Uterus (tissue), 4 donors: ENCODE results near the gene FEM1C. TPM values are rescaled to one million over a fixed set of nuclear protein-coding genes. Genes with fewer than 3 reads are reported as not detected.

Experiments used
- DNase-seq, 2 donors: peaks; one replicate each; pipeline ENCODE4 v3.0.0-alpha.2; 2019 to 2020
- H3K27ac ChIP-seq, 2 donors: fragments of 200-600 bp; sonication (generic); 1 replicate in 1 of 2; 2 replicates in 1 of 2; pipeline ENCODE4 v1.5.1; 2016 to 2018
- H3K27me3 ChIP-seq, 2 donors: fragments of 200-600 bp; sonication (generic); one replicate each; pipeline ENCODE4 v1.5.1; 2018 to 2019; ENCODE audit warnings: control low read depth in 1 of 2
- H3K36me3 ChIP-seq, 2 donors: fragments of 200-600 bp; sonication (generic); one replicate each; pipeline ENCODE4 v1.5.1; 2019; ENCODE audit warnings: control low read depth in 1 of 2
- H3K4me1 ChIP-seq, 2 donors: fragments of 200-600 bp; sonication (generic); one replicate each; pipeline ENCODE4 v1.5.1; 2018 to 2019; ENCODE audit warnings: control low read depth in 1 of 2
- H3K4me3 ChIP-seq, 2 donors: fragments of 200-600 bp; sonication (generic); 1 replicate in 1 of 2; 2 replicates in 1 of 2; pipeline ENCODE4 v1.5.1; 2018 to 2019; ENCODE audit warnings: mild to moderate bottlenecking in 1 of 2
- H3K9me3 ChIP-seq, 2 donors: fragments of 200-600 bp; sonication (generic); one replicate each; pipeline ENCODE4 v1.5.1; 2019; ENCODE audit warnings: control low read depth in 1 of 2
- CTCF ChIP-seq, 4 experiments: fragments of 200-600 bp in 2 of 4; fragments of 450-650 bp in 2 of 4; sonication (generic) in 2 of 4; IDR thresholded peaks; one replicate each; pipeline ENCODE4 v1.5.1; 2016 to 2019; ENCODE audit warnings: antibody characterized with exemption in 4 of 4, mild to moderate bottlenecking in 2 of 4, moderate library complexity in 1 of 4
- POLR2A ChIP-seq, 2 donors: fragments of 450-650 bp; IDR thresholded peaks; one replicate each; pipeline ENCODE4 v1.6.1; 2016; ENCODE audit warnings: antibody characterized with exemption in 2 of 2, mild to moderate bottlenecking in 1 of 2, moderate library complexity in 1 of 2
- intact Hi-C: fragments of 100-400 bp; cut with DNase I; formaldehyde crosslinking; loops from one replicate; pipeline ENCODE4 v1.15.1; 2023; ENCODE audit warnings: low total_unique reads
- total RNA-seq, 4 donors: library from RNA; depleted of rRNA in 3 of 4; stranded (reverse); fragments of >200 nt in 3 of 4; gene quantifications; one replicate each; pipeline versions ENCODE4 v1.1.0 to v1.2.4, GENCODE V29; 2014 to 2023
- donor health status: DM: yes; HTN: yes; CAD: no.

The FEM1C gene
- total RNA-seq, 4 donors from 2014 or later, result 10.8 to 73.3 (median 22.4) TPM

DNA sequence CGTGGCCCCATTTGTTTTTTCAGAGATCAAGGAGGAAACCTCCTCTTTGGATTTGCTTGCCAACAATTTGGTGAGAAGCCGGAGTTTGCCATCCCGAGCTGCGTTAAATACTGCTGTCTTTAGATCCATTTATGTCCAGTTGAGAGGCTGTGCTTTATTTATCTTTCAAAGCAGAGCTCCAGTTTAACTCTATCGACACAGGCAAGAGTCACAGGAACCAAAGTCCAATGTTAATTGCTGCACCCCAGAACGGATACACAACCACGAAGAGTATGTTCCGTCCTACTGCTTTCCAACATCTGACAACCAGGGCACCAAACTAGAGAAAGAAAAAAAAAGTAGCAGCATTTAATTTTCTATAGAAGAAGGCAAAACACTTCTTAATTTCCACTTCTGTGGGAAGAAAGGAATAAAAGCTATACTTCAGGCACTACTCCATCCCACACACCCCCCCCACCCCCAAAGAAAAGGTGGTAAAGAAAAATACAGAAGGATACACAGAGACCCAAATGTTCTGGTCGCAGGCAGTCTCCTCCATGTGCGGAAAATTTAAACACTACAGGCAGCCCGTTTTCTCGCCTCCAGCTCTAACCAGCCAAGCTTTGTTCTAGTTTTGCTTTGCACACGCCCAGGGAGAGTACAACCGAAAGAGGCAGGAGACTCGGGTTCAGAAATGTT, 1.1 kb downstream of the FEM1C start:
- H3K4me1 ChIP-seq, result peaks cover 0 to 7% of the 10 kb centered on the region in 2 donors
- no peaks in the 10 kb centered on the region for H3K27me3 ChIP-seq
- TF ChIP-seq POLR2A (IDR thresholded peaks at IDR 0.05), result no peak
- no peak for TF ChIP-seq CTCF (IDR thresholded peaks at IDR 0.05)
- H3K27ac ChIP-seq, result peak overlapping the region; percentile 94 to 96
- intact Hi-C loops, result no loop called here
- peaks cover 0 to 8% of the 10 kb centered on the region in 2 donors for H3K9me3 ChIP-seq
- peak overlapping the region; percentile 66 to 68 for H3K4me3 ChIP-seq
- DNase-seq, result no peak
- no peaks in the 10 kb centered on the region for H3K36me3 ChIP-seq

DNA sequence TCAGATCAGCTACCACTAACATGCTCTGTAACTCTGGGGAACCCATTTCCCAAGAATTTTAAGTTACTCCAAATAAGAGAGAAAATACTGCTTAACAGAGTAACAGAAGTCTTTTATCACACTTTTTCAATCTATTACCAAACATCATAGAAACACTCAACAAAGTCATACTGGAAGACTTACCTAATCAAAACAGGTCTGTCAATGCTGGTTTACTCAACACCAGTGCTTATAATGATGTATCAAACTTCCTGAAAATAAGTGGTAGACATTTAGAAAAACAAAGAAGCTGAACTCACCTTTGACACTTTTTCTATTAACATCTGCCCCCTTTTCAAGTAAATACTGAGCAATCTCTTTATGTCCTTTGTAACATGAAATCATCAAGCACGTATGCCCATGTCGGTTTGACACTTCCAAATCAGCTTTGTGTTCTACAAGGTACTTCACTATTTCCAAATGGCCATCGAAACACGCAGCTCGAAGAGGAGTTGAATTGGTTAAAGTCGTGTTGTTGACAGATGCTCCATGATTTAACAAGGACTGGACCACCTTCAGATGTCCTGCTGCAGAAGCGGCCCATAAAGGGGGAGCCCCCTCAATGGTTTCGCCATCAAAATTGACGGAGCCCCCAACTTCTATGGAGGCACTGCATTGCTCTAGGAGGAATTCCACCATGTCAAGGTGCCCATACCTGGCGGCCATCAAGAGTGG, 1.8 kb downstream of the FEM1C start:
- Histone ChIP-seq H3K4me3 (peak overlapping the region; percentile 66 to 68), H3K36me3 (no peaks in the 10 kb centered on the region), H3K27ac (peak overlapping the region; percentile 94 to 96), H3K27me3 (no peaks in the 10 kb centered on the region), H3K9me3 (peaks cover 0 to 8% of the 10 kb centered on the region in 2 donors), H3K4me1 (peaks cover 4 to 13% of the 10 kb centered on the region in 2 donors)
- intact Hi-C loops, result no loop called here
- DNase-seq, result no peak
- TF ChIP-seq CTCF (IDR thresholded peaks at IDR 0.05) (no peak), POLR2A (IDR thresholded peaks at IDR 0.05) (no peak)

- intact Hi-C loops, result no loop called here
- Histone ChIP-seq H3K4me3 (peak overlapping the region; percentile 66 to 68), H3K36me3 (no peaks in the 10 kb centered on the region), H3K4me1 (peaks cover 4 to 13% of the 10 kb centered on the region in 2 donors), H3K9me3 (peaks cover 0 to 8% of the 10 kb centered on the region in 2 donors), H3K27ac (peak overlapping the region; percentile 94 to 96), H3K27me3 (no peaks in the 10 kb centered on the region)
- TF ChIP-seq POLR2A (IDR thresholded peaks at IDR 0.05) (no peak), CTCF (IDR thresholded peaks at IDR 0.05) (no peak)
- DNase-seq, result no peak
These were observed 2.5 kb downstream of the FEM1C start for GRCh38 chr5:115542086-115542485.

DNA sequence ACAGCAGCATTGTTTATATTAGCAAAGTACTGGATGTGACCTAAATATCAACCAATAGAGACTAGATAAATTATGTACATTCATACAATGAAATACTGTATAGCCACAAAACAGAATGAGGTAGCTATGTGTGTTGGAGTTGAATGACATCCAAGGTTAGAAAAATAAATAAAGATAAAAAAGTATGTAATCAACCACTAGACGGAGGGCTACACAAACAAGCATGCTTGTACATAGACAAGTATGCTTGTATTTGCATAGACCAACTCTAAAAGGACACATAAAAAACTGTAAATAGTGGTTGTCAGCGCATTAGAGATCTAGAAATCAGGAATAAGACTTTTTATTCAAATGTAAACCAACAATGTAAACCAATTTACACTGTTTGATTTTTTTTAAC, 3.0 kb downstream of the FEM1C start:
- H3K4me3 ChIP-seq, result peak overlapping the region; percentile 66 to 68
- H3K27me3 ChIP-seq, result no peaks in the 10 kb centered on the region
- peak overlapping the region in 1 of 2 donors; percentile 94 for H3K27ac ChIP-seq
- DNase-seq, result no peak
- H3K4me1 ChIP-seq, result peaks cover 4 to 13% of the 10 kb centered on the region in 2 donors
- H3K36me3 ChIP-seq, result no peaks in the 10 kb centered on the region
- intact Hi-C loops, result no loop called here
- H3K9me3 ChIP-seq, result peaks cover 0 to 8% of the 10 kb centered on the region in 2 donors
- no peak for TF ChIP-seq POLR2A (IDR thresholded peaks at IDR 0.05)
- no peak for TF ChIP-seq CTCF (IDR thresholded peaks at IDR 0.05)

DNA sequence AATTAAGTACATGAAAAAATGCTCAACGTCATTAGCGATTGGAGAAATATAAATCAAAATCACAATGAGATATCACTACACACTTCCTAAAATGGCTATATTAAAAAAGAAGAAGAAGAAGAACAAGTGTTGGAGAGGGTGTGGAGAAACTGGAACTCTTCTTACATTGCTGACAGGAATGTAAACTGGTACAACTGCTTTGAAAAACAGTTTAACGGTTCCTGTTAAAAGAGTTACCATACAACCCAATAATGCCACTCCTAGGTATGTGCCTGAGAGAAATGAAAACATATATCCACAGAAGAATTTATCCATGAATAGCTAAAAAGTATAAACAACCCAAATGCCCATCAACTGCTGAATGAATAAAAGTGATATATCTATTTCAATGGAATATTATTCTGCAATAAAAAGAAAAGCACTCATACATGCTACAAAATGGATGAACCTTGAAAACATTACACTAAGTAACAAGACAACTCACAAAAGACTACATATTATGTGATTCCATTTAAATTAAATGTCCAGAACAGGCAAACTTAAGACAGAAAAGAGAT, 9.0 kb downstream of the FEM1C start:
- no peaks in the 10 kb centered on the region for H3K36me3 ChIP-seq
- no peaks in the 10 kb centered on the region for H3K9me3 ChIP-seq
- no peak overlapping the region for H3K27ac ChIP-seq
- TF ChIP-seq POLR2A (IDR thresholded peaks at IDR 0.05) (no peak), CTCF (IDR thresholded peaks at IDR 0.05) (no peak)
- DNase-seq, result no peak
- peaks cover 4 to 13% of the 10 kb centered on the region in 2 donors for H3K4me1 ChIP-seq
- no peaks in the 10 kb centered on the region for H3K27me3 ChIP-seq
- intact Hi-C loops, result no loop called here
- H3K4me3 ChIP-seq, result no peak overlapping the region
